Endothelial cell of umbilical vein (primary cell): ENCODE data around the gene TNIP1. TPM values are rescaled to one million over a fixed set of nuclear protein-coding genes. Genes with fewer than 3 reads are reported as not detected.

Source experiments
- BruUV-seq: library from RNA; stranded (reverse); fragments of 400-500 nt; replicated peaks from 2 replicates; lab custom pipeline; 2021; lab: Mats Ljungman, UMichigan
- CTCF ChIA-PET: fragments of 300-600, 350-600 bp; sonication (Branson Sonifier 250); formaldehyde crosslinking; loops from one replicate; lab custom pipeline; 2021; ENCODE audit warnings: antibody characterized with exemption, inconsistent platforms; lab: Charles Lee
- POLR2A ChIA-PET: fragments of 300-600, 350-600 bp; sonication (Branson Sonifier 250); formaldehyde crosslinking; loops from one replicate; lab custom pipeline; 2021; ENCODE audit warnings: antibody characterized with exemption, inconsistent platforms; lab: Charles Lee
- DNase-seq: peaks from one replicate; pipeline ENCODE4 v3.0.0-alpha.2; 2011; ENCODE audit warnings: low read depth, low spot score
- FAIRE-seq: peaks from 2 replicates; lab custom pipeline; 2011; peaks lifted over from hg19 to GRCh38; lab: Jason Lieb, UNC
- H2AFZ ChIP-seq: 2 replicates; pipeline ENCODE4 v1.6.0; 2012; ENCODE audit warnings: low read depth, low read length, control low read depth, inconsistent platforms
- H3K27ac ChIP-seq: 2 replicates; pipeline ENCODE4 v1.5.1; 2011; ENCODE audit warnings: low read depth, mild to moderate bottlenecking, control low read depth, low read length, moderate library complexity; ENCODE audit not compliant: insufficient read depth
- H3K27me3 ChIP-seq, 2 experiments: 2 replicates each; pipeline versions ENCODE4 v1.6.0 to v1.6.1; 2011; ENCODE audit warnings: low read length in 2 of 2, mixed read lengths in 1 of 2; ENCODE audit not compliant: control insufficient read depth in 2 of 2, insufficient read depth in 2 of 2
- H3K36me3 ChIP-seq, 2 experiments: 2 replicates in 1 of 2; 3 replicates in 1 of 2; pipeline ENCODE4 v1.5.1; 2011; ENCODE audit warnings: low read length in 2 of 2, mild to moderate bottlenecking in 1 of 2, moderate library complexity in 1 of 2; ENCODE audit not compliant: control insufficient read depth in 2 of 2, insufficient read depth in 2 of 2; ENCODE audit errors: extremely low read depth in 1 of 2
- H3K4me1 ChIP-seq: 3 replicates; pipeline ENCODE4 v1.5.1; 2011; ENCODE audit warnings: mild to moderate bottlenecking, low read length; ENCODE audit not compliant: control insufficient read depth, insufficient read depth; ENCODE audit errors: extremely low read depth
- H3K4me2 ChIP-seq: 2 replicates; pipeline ENCODE4 v1.6.1; 2011; ENCODE audit warnings: low read length, control low read depth, mixed read lengths; ENCODE audit not compliant: insufficient read depth
- H3K4me3 ChIP-seq, 3 experiments: fragments of 200-600 bp in 1 of 3; sonication (generic), shearing (Covaris generic) in 1 of 3; replicated peaks in 1 of 3; 2 replicates each; pipeline ENCODE4 v1.5.1; 2011 to 2016; ENCODE audit warnings: control low read depth in 3 of 3, low read length in 3 of 3, mild to moderate bottlenecking in 2 of 3, inconsistent platforms in 1 of 3, low read depth in 1 of 3, moderate library complexity in 1 of 3; ENCODE audit not compliant: insufficient read depth in 1 of 3
- H3K79me2 ChIP-seq: 2 replicates; pipeline ENCODE4 v1.6.0; 2012; ENCODE audit warnings: low read length, inconsistent platforms; ENCODE audit not compliant: control insufficient read depth, insufficient read depth
- H3K9ac ChIP-seq: replicated peaks from 2 replicates; pipeline ENCODE3; 2011; ENCODE audit warnings: low read length, control low read depth; ENCODE audit not compliant: insufficient read depth; ENCODE audit errors: extremely low read depth
- H3K9me1 ChIP-seq: replicated peaks from 3 replicates; pipeline ENCODE4 v1.6.0; 2011; ENCODE audit warnings: mild to moderate bottlenecking, low read length; ENCODE audit not compliant: control insufficient read depth, insufficient read depth; ENCODE audit errors: extremely low read depth
- H3K9me3 ChIP-seq: replicated peaks from 2 replicates; pipeline ENCODE4 v1.5.1; 2012; ENCODE audit warnings: low read length, inconsistent platforms; ENCODE audit not compliant: control insufficient read depth, insufficient read depth
- H4K20me1 ChIP-seq: replicated peaks from 2 replicates; pipeline ENCODE3; 2011; ENCODE audit warnings: mild to moderate bottlenecking, low read length; ENCODE audit not compliant: control insufficient read depth, insufficient read depth; ENCODE audit errors: extremely low read depth
- EZH2 ChIP-seq: IDR thresholded peaks from 2 replicates; pipeline ENCODE4 v1.6.1; 2012; ENCODE audit warnings: borderline replicate concordance, low read depth, mild to moderate bottlenecking, moderate library complexity, low read length, inconsistent platforms; ENCODE audit not compliant: severe bottlenecking
- GATA2 ChIP-seq: IDR thresholded peaks from 2 replicates; pipeline ENCODE4 v1.7.0; 2011; ENCODE audit warnings: low read depth, mild to moderate bottlenecking, moderate library complexity, mixed read lengths, low read length; ENCODE audit not compliant: insufficient read length, insufficient read depth
- JUN ChIP-seq: IDR thresholded peaks from 2 replicates; pipeline ENCODE4 v1.6.1; 2011; ENCODE audit warnings: borderline replicate concordance, low read depth; ENCODE audit not compliant: insufficient read length, insufficient read depth
- POLR2A ChIP-seq: IDR thresholded peaks from 2 replicates; pipeline ENCODE4 v1.6.1; 2012; ENCODE audit warnings: low read depth, mild to moderate bottlenecking, control low read depth, low read length
- dilution Hi-C: fragments of 300-500 bp; cut with MboI; formaldehyde crosslinking; loops from one replicate; pipeline ENCODE4 v1.15.0; 2019; ENCODE audit warnings: low sequenced_read_pairs; ENCODE audit not compliant: extremely low pct_ligation_motif_present
- intact Hi-C: fragments of 100-400 bp; cut with micrococcal nuclease; formaldehyde crosslinking; loops from one replicate; pipeline ENCODE4 v1.10.0; 2022
- polyA plus RNA-seq, 4 experiments: library from polyadenylated mRNA; depleted of rRNA in 3 of 4; stranded (reverse) in 3 of 4; unstranded in 1 of 4; fragments of >200 nt; gene quantifications; 2 replicates each; pipeline versions ENCODE4 v1.2.1 to v1.2.3, GENCODE V29; 2011 to 2012; ENCODE audit warnings: missing spikeins in 1 of 4
- total RNA-seq: library from RNA; stranded (reverse); gene quantifications from 2 replicates; pipeline ENCODE4 v1.2.3, GENCODE V29; 2021
- TF ChIP-seq, protein P1 (sequence below), 2 donors: IDR thresholded peaks; 1 replicate in 1 of 2; 2 replicates in 1 of 2; pipeline ENCODE4 v1.5.1; 2011; ENCODE audit warnings: low read length in 2 of 2, mild to moderate bottlenecking in 2 of 2, moderate library complexity in 2 of 2, control low read depth in 1 of 2, inconsistent platforms in 1 of 2, low read depth in 1 of 2; ENCODE audit not compliant: insufficient read depth in 1 of 2; ENCODE audit errors: extremely low read depth in 1 of 2

The TNIP1 gene
- total and polyA plus RNA-seq, 2 donors (not counting 3 experiments of a cell fraction or from before 2014, with no cell fraction given): 43.0 to 96.8 TPM

DNA sequence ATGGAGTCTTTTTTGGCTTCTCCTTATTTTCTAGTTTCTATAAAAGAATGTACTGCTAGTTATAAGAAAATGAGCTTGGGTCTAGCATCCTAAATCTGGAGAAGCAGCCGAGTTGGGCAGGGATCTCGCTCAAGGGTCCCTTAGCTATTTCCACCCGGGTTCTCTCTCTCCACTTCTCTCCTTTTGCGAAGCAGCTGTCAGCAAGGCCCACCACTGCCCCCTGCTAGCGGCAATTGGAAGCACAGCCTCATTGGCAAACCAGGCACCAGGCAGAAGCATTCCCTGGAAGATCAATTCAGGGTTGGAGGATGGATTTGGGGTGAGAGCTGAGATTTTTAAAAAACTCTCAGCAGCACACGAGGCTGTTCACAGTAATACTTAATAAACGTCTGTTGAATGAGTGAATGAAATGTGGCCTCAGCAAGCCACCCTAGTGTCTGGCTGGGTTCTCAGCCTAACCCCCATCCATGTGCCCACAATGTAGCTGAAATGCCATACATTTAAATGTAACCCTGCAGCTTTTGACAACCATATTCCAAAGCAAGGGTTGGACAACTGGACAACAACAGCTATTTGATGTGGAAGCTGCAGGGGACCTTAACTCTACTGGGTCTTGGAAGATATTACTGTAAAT, 34.6 kb upstream of the TNIP1 start:
- Histone ChIP-seq H3K4me1 (no peaks in the 10 kb centered on the region), H3K36me3 (peaks cover under 1 to 18% of the 10 kb centered on the region in 2 experiments), H3K79me2 (no peaks in the 10 kb centered on the region), H3K9ac (no peak overlapping the region), H4K20me1 (no peaks in the 10 kb centered on the region), H3K9me3 (no peaks in the 10 kb centered on the region), H3K9me1 (no peaks in the 10 kb centered on the region), H3K27ac (no peak overlapping the region), H3K27me3 (no peaks in the 10 kb centered on the region), H3K4me3 (no peak overlapping the region), H3K4me2 (no peak overlapping the region), H2AFZ (no peak overlapping the region)
- ChIA-PET CTCF (interaction anchor here (0.5 to 16.3 kb wide), 57 partner anchors 9 to 352 kb away, joined by 3 to 679 read pairs (median 6); partner anchors contain the start of genes ANXA6, CCDC69, GPX3 and TNIP1), POLR2A (interaction anchor here (0.6 to 1.1 kb wide), 3 partner anchors 34 to 73 kb away, joined by 3 read pairs; partner anchors contain the start of gene TNIP1)
- BruUV-seq: no TSS peak
- FAIRE-seq: peak; percentile 80
- peak; percentile 64 for DNase-seq
- intact Hi-C loops (loop anchor here (1.0 kb wide), 2 partner anchors 64 to 113 kb away; no protein-coding TSS in a partner anchor), dilution Hi-C loops (no loop called here)
- no peak for TF ChIP-seq JUN
- TF ChIP-seq POLR2A: no peak
- TF ChIP-seq, protein P1, sequence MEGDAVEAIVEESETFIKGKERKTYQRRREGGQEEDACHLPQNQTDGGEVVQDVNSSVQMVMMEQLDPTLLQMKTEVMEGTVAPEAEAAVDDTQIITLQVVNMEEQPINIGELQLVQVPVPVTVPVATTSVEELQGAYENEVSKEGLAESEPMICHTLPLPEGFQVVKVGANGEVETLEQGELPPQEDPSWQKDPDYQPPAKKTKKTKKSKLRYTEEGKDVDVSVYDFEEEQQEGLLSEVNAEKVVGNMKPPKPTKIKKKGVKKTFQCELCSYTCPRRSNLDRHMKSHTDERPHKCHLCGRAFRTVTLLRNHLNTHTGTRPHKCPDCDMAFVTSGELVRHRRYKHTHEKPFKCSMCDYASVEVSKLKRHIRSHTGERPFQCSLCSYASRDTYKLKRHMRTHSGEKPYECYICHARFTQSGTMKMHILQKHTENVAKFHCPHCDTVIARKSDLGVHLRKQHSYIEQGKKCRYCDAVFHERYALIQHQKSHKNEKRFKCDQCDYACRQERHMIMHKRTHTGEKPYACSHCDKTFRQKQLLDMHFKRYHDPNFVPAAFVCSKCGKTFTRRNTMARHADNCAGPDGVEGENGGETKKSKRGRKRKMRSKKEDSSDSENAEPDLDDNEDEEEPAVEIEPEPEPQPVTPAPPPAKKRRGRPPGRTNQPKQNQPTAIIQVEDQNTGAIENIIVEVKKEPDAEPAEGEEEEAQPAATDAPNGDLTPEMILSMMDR (IDR thresholded peaks at IDR 0.05; ENCODE audit: extremely low read depth in 1 of 2, insufficient read depth in 1 of 2, low read depth in 1 of 2, low read length in 2 of 2): peak; percentile 93 to 94
- no peak for TF ChIP-seq GATA2
- no peak for TF ChIP-seq EZH2
